Neural progenitor cell (in vitro differentiated cells): ENCODE results near the gene RTL5. TPM values are rescaled to one million over a fixed set of nuclear protein-coding genes. Genes with fewer than 3 reads are reported as not detected.
A peak's percentile ranks its signal among the peaks of the same experiment; 100 is the strongest.

Experiments used
- DNase-seq: peaks from one replicate; pipeline ENCODE4 v3.0.0-alpha.2; 2016; ENCODE audit warnings: low spot score
- H2AFZ ChIP-seq: fragments of 200-600 bp; sonication (generic); replicated peaks from 2 replicates; pipeline ENCODE4 v1.6.1; 2016; ENCODE audit warnings: antibody characterized with exemption
- H3F3A ChIP-seq: fragments of 200-600 bp; sonication (generic); 2 replicates; pipeline ENCODE4 v1.6.1; 2016; ENCODE audit warnings: antibody characterized with exemption, low read depth
- H3K27ac ChIP-seq: fragments of 200-600 bp; sonication (generic); 2 replicates; pipeline ENCODE4 v1.5.1; 2016; ENCODE audit warnings: mild to moderate bottlenecking
- H3K27me3 ChIP-seq: fragments of 200-600 bp; sonication (generic); 2 replicates; pipeline ENCODE4 v1.6.1; 2016; ENCODE audit warnings: mild to moderate bottlenecking, moderate library complexity
- H3K36me3 ChIP-seq: fragments of 200-600 bp; sonication (generic); 2 replicates; pipeline ENCODE4 v1.5.1; 2016
- H3K4me1 ChIP-seq: fragments of 200-600 bp; sonication (generic); 2 replicates; pipeline ENCODE4 v1.6.1; 2016; ENCODE audit warnings: mixed run types
- H3K4me2 ChIP-seq: fragments of 200-600 bp; sonication (generic); 2 replicates; pipeline ENCODE4 v1.6.1; 2016
- H3K4me3 ChIP-seq: fragments of 200-600 bp; sonication (generic); 2 replicates; pipeline ENCODE4 v1.5.1; 2016
- H3K79me2 ChIP-seq: fragments of 200-600 bp; sonication (generic); 2 replicates; pipeline ENCODE4 v1.6.1; 2016; ENCODE audit warnings: low read depth
- H3K9ac ChIP-seq: fragments of 200-600 bp; sonication (generic); 2 replicates; pipeline ENCODE4 v1.6.1; 2016
- H3K9me3 ChIP-seq: fragments of 200-600 bp; sonication (generic); 2 replicates; pipeline ENCODE4 v1.5.1; 2016; ENCODE audit warnings: low read depth
- H4K20me1 ChIP-seq: fragments of 200-600 bp; sonication (generic); 2 replicates; pipeline ENCODE4 v1.6.1; 2016; ENCODE audit warnings: low read depth
- H3K27ac Mint-ChIP-seq: 3 replicates; pipeline ENCODE4 v1.8.0; 2021; ENCODE audit warnings: mixed read lengths
- H3K27me3 Mint-ChIP-seq: 2 replicates; pipeline ENCODE4 v1.8.0; 2022; ENCODE audit warnings: low read depth, mild to moderate bottlenecking, inconsistent platforms, moderate library complexity, mixed read lengths; ENCODE audit not compliant: insufficient read depth
- H3K36me3 Mint-ChIP-seq: 3 replicates; pipeline ENCODE4 v1.8.0; 2021; ENCODE audit warnings: mixed read lengths
- H3K4me1 Mint-ChIP-seq: 3 replicates; pipeline ENCODE4 v1.8.0; 2021; ENCODE audit warnings: mixed read lengths
- H3K4me3 Mint-ChIP-seq: 3 replicates; pipeline ENCODE4 v1.8.0; 2021; ENCODE audit warnings: mild to moderate bottlenecking, moderate library complexity, mixed read lengths
- H3K9me3 Mint-ChIP-seq: 3 replicates; pipeline ENCODE4 v1.8.0; 2020; ENCODE audit warnings: mixed read lengths
- EZH2 ChIP-seq: fragments of 200-600 bp; sonication (generic); IDR thresholded peaks from 2 replicates; pipeline ENCODE4 v1.6.1; 2017; ENCODE audit warnings: antibody characterized with exemption, mild to moderate bottlenecking, moderate library complexity
- EZH2phosphoT487 ChIP-seq: fragments of 200-600 bp; sonication (generic); IDR thresholded peaks from 2 replicates; pipeline ENCODE4 v1.6.1; 2017; ENCODE audit warnings: antibody characterized with exemption
- total RNA-seq: library from RNA; depleted of rRNA; stranded (reverse); fragments of >200 nt; gene quantifications from 2 replicates; pipeline ENCODE4 v1.2.3, GENCODE V29; 2015; ENCODE audit warnings: low replicate concordance
- TF ChIP-seq, protein P1 (sequence below): fragments of 200-600 bp; sonication (generic); IDR thresholded peaks from 2 replicates; pipeline ENCODE4 v1.5.1; 2017; ENCODE audit warnings: antibody characterized with exemption, mild to moderate bottlenecking

RTL5 gene
- total RNA-seq, 1 donor from 2014 or later, result 1.0 TPM

- Histone ChIP-seq H3K36me3 (no peaks in the 10 kb centered on the region), H3K4me2 (no peak overlapping the region), H3F3A (no peaks in the 10 kb centered on the region), H2AFZ (no peak overlapping the region), H3K4me3 (no peak overlapping the region), H3K27me3 (no peaks in the 10 kb centered on the region), H3K4me1 (peaks cover 11% of the 10 kb centered on the region), H3K9ac (no peak overlapping the region), H3K79me2 (no peaks in the 10 kb centered on the region), H4K20me1 (no peaks in the 10 kb centered on the region), H3K27ac (no peak overlapping the region), H3K9me3 (no peaks in the 10 kb centered on the region)
- no peak for TF ChIP-seq EZH2
- Mint-ChIP-seq H3K4me3 (no peak overlapping the region), H3K9me3 (peaks cover 8% of the 10 kb centered on the region), H3K36me3 (peaks cover 18% of the 10 kb centered on the region), H3K27ac (peak overlapping the region; percentile 55), H3K27me3 (no peaks in the 10 kb centered on the region), H3K4me1 (peaks cover 30% of the 10 kb centered on the region)
- DNase-seq, result no peak
These were observed 9.8 kb upstream of the RTL5 start for GRCh38 chrX:72141372-72142004.

GRCh38 chrX:72139538-72139937 lies 7.8 kb upstream of the RTL5 start:
- H3K27me3 ChIP-seq, result no peaks in the 10 kb centered on the region
- no peaks in the 10 kb centered on the region for H3F3A ChIP-seq
- no peaks in the 10 kb centered on the region for H3K79me2 ChIP-seq
- H3K4me3 ChIP-seq, result no peak overlapping the region
- Mint-ChIP-seq H3K4me1 (peaks cover 25% of the 10 kb centered on the region), H3K27me3 (no peaks in the 10 kb centered on the region), H3K9me3 (peaks cover 17% of the 10 kb centered on the region), H3K4me3 (no peak overlapping the region), H3K36me3 (peaks cover 22% of the 10 kb centered on the region), H3K27ac (no peak overlapping the region)
- H3K4me1 ChIP-seq, result peaks cover 4% of the 10 kb centered on the region
- no peaks in the 10 kb centered on the region for H3K9me3 ChIP-seq
- DNase-seq, result no peak
- no peaks in the 10 kb centered on the region for H4K20me1 ChIP-seq
- no peak overlapping the region for H2AFZ ChIP-seq
- no peak overlapping the region for H3K4me2 ChIP-seq
- H3K27ac ChIP-seq, result no peak overlapping the region
- TF ChIP-seq EZH2, result no peak
- TF ChIP-seq EZH2phosphoT487, result no peak
- TF ChIP-seq, protein P1, sequence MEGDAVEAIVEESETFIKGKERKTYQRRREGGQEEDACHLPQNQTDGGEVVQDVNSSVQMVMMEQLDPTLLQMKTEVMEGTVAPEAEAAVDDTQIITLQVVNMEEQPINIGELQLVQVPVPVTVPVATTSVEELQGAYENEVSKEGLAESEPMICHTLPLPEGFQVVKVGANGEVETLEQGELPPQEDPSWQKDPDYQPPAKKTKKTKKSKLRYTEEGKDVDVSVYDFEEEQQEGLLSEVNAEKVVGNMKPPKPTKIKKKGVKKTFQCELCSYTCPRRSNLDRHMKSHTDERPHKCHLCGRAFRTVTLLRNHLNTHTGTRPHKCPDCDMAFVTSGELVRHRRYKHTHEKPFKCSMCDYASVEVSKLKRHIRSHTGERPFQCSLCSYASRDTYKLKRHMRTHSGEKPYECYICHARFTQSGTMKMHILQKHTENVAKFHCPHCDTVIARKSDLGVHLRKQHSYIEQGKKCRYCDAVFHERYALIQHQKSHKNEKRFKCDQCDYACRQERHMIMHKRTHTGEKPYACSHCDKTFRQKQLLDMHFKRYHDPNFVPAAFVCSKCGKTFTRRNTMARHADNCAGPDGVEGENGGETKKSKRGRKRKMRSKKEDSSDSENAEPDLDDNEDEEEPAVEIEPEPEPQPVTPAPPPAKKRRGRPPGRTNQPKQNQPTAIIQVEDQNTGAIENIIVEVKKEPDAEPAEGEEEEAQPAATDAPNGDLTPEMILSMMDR, result no peak
- no peaks in the 10 kb centered on the region for H3K36me3 ChIP-seq
- H3K9ac ChIP-seq, result no peak overlapping the region

DNA sequence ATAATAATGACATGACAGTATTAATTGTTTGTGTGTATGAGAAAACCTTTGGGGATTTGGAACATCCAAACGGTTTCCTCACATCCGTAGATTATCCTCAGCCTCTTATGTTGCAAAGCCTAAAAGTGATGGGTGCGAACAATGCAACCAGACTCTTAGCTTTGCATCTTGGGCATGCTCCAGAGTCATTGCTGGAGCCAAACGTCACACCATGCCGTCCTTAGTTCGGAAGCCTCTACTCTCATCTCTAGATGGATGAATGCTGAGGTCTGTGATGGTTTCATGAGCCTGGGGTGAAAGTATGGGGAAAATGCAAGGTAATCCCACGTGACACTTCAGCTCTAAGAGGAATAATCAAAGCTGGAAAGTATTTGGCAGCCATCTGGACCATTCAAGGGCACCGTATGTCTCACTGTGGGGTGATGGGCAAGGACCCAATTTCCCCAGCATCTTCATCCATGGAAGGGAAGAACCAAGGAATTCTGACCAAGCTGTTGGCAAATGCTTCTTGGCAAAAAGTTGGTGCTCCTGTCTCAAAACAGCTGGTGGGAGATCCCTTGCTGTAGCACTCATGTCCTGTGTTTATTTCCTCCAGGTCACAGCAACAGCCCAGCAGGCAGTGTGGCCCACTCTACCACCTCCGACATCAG lies 6.3 kb upstream of the RTL5 start:
- peaks cover 4% of the 10 kb centered on the region for H3K4me1 ChIP-seq
- no peaks in the 10 kb centered on the region for H3K79me2 ChIP-seq
- no peaks in the 10 kb centered on the region for H3K9me3 ChIP-seq
- H2AFZ ChIP-seq, result no peak overlapping the region
- H3K27me3 ChIP-seq, result peaks cover 7% of the 10 kb centered on the region
- peaks cover 21% of the 10 kb centered on the region for H3K4me1 Mint-ChIP-seq
- no peak for DNase-seq
- H3K4me3 Mint-ChIP-seq, result no peak overlapping the region
- no peak overlapping the region for H3K9ac ChIP-seq
- H3K4me3 ChIP-seq, result no peak overlapping the region
- no peaks in the 10 kb centered on the region for H3F3A ChIP-seq
- no peaks in the 10 kb centered on the region for H4K20me1 ChIP-seq
- no peak overlapping the region for H3K4me2 ChIP-seq
- TF ChIP-seq EZH2, result no peak
- no peak for TF ChIP-seq EZH2phosphoT487
- TF ChIP-seq, protein P1, result no peak
- H3K27ac ChIP-seq, result no peak overlapping the region
- H3K27me3 Mint-ChIP-seq, result no peaks in the 10 kb centered on the region
- no peaks in the 10 kb centered on the region for H3K36me3 ChIP-seq
- H3K9me3 Mint-ChIP-seq, result peaks cover 19% of the 10 kb centered on the region
- no peak overlapping the region for H3K27ac Mint-ChIP-seq
- H3K36me3 Mint-ChIP-seq, result peaks cover 24% of the 10 kb centered on the region
